ELR (cell line): ENCODE measurements around the gene BAHD1.

ENCODE experiments used
- DNase-seq: peaks from one replicate; pipeline ENCODE4 v3.0.0-alpha.2; 2015; ENCODE audit warnings: low read depth

BAHD1 gene

DNA sequence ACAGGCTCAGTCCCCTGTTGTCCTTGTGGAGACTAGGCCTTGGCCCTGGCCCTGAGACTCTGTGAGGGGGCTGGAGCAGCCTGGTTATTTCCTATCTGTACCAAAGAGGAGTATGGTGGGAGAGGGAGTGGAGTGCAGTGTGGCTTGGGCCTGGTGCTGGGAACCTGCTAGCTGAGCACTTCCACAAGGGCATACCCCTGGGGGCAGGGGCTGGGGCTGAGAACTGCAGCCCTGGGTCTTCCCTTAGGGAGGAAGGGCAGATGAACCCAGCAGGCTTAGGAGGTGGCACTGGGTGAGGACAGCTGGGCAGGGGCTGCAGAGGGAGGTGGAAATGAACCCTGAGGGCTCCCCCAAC lies 26.5 kb downstream of the BAHD1 start:
- no peak for DNase-seq

DNA sequence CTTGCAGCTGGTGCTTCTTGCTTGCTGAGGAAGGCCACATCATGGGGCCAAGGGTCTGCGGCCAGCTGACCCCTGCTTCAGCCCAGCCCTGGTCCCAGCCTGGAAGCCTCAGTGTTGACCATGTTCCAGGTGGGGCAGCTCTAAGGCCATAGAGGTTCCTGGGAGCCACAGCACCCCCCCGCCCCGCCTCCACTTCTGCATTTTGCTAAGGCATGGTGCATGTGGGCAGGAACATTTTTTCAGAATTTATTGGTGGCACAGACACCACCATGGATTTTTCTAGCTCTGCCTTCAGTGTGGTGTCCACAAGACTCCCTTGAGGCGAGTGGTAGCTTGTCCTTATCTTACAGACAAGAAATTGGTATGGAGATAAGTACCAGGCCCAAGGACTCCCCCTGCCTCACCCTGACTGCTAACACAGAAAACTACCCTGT lies 28.2 kb downstream of the BAHD1 start:
- no peak for DNase-seq

DNA sequence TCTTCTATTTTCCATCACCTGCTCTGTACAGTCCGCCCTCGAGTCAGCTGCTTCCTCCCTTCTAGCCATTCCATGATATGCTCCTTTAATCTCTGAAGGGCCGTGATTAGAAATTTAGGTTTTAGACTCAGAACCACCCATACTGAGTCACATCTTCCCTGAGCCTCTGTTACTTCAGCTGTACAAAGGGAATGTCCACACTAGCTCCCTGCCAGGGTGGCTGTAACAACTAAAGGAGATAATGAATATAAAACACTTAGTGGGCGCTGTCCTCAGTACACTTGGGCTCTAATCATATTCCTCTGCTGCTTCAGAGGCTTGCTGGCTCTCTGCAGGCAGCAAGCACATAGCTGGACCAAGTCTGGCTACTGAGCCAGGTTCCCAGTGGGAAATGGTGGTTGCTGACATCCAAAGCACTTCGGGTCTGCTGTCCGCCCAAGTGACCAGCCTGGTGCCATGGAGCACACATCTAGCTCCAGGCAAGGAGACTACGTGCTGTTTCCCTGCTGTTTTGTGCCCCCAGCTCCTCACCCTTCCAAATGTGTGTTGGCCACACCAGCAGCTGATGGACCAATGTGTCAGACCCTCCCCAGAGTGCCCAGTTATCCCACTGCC lies 29.1 kb downstream of the BAHD1 start:
- DNase-seq, result peak; percentile 4

DNA sequence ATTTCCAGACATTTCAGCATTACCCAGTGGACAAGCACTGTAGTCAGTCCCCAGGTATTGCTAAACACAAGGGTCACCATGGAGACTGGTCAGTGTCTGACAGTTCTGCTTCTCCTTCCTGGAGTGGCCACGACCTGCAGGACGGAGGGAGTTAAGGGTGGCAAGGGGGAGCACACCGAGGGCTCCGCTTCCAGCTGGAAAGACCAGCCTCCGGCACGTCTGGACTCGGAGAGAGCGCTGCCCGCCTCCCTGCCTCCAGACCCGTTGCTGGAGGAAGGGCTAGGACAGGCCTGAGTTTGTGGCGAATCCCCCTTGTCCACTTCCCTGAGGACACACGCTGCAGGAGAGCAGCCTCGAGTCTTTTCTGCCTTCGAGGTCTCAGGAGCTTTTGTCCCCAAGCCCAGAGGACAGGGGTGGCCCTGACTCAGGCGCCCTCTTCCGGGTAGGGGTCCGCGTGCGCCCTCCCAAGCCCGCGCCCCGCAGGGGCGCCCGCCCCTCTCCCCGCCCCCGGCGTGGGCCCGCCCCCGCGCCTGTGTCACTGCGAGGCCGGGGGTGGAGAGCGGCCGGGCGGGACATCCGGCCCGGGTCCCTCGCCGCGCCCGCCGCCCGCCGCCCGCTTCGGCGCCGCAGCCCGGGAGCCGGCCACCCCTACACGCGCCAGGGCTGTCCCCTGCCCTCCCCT lies 29.8 kb downstream of the BAHD1 start, which contains the start of gene CHST14:
CHST14 (plus strand) TSS at position 562 of the 682 bp plus-strand sequence. CDS start 230 bp downstream, outside the sequence.
- DNase-seq, result peak; percentile 59

DNA sequence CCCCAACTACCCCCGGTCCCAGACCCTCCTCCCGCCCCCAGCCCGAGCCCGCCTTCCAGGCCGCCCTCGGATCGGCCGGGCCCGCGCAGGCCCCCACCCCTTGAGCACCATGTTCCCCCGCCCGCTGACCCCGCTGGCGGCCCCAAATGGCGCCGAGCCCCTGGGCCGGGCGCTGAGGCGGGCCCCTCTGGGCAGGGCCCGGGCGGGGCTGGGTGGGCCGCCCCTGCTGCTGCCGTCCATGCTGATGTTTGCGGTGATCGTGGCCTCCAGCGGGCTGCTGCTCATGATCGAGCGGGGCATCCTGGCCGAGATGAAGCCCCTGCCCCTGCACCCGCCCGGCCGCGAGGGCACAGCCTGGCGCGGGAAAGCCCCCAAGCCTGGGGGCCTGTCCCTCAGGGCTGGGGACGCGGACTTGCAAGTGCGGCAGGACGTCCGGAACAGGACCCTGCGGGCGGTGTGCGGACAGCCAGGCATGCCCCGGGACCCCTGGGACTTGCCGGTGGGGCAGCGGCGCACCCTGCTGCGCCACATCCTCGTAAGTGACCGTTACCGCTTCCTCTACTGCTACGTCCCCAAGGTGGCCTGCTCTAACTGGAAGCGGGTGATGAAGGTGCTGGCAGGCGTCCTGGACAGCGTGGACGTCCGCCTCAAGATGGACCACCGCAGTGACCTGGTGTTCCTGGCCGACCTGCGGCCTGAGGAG lies 30.5 kb downstream of the BAHD1 start:
- DNase-seq, result peak; percentile 37

GRCh38 chr15:40471808-40472150 lies 31.0 kb downstream of the BAHD1 start:
- DNase-seq, result no peak

- no peak for DNase-seq
These were observed 31.5 kb downstream of the BAHD1 start for GRCh38 chr15:40472171-40472727.

DNA sequence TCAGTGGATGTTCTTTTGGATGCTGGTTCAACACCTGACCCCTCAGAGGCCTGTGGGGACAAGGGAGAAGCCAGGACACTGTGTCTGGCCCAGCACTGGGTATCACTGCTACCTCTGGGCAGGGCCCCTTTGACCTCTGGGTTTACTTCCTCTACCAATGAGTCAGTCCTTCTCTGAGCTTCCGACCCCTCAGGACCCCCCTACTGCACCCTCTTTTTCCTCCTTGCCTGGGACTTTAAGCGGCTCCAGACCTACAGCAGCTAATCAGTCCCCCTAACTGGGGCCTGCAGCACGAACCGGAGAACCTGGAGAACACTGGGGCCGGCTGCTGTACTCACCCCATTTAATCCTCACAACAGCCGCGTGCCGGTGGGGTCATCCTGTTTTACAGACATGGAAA lies 33.8 kb downstream of the BAHD1 start:
- no peak for DNase-seq

DNA sequence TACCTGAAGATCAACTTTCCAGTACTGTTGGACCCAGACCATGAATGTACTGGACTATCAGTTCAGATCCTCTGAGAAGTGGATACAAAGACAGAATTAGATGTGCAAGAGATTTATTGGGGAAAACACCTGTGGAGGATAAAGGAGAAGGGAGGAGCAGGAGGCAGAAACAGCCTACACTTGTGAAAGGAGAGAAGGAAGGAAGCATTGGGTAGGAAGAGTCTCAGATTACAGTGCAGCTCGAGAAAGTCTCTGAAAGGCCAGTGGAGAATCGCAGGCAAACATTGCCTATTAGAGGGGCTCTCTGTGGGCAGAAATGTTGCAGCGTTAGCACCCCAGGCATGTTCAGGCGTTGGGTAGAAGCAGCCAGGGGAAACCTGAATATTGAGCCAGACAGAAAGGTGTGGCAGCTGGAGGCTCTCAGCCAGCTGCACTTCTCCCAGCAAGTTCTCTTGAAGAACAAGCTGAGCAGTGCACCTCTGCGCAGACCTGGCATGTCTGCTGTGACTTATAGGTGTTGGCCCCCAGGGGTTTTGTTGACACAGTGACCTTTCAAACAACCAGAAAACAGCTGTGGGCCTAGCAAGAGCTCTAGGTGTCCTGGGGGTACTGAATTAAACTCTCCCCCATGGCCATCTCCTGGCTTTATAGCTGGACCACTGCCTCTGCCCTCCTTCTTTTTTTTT lies 37.0 kb downstream of the BAHD1 start:
- no peak for DNase-seq

- DNase-seq, result no peak
These were observed 38.3 kb downstream of the BAHD1 start for GRCh38 chr15:40479024-40479423.

GRCh38 chr15:40481341-40482074 lies 40.8 kb downstream of the BAHD1 start:
- DNase-seq, result no peak

DNA sequence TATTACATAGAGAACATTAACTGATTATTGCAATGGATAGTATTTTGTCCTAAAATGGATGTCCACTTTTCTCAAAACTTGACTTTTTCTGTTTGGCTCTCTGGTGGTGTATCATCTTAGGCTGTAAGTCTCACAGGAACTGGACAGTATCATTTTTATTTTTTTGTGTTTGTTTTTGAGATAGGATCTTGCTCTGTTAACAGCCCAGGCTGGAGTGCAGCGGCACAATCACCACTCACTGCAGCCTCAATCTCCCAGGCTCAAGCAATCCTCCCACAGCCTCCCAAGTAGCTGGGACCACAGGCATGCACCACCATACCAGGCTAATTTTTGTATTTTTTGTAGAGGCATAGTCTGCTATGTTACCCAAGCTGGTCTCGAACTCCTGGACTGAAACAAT lies 43.2 kb downstream of the BAHD1 start:
- no peak for DNase-seq

- DNase-seq, result no peak
These were observed 45.5 kb downstream of the BAHD1 start for GRCh38 chr15:40486066-40486770.

DNA sequence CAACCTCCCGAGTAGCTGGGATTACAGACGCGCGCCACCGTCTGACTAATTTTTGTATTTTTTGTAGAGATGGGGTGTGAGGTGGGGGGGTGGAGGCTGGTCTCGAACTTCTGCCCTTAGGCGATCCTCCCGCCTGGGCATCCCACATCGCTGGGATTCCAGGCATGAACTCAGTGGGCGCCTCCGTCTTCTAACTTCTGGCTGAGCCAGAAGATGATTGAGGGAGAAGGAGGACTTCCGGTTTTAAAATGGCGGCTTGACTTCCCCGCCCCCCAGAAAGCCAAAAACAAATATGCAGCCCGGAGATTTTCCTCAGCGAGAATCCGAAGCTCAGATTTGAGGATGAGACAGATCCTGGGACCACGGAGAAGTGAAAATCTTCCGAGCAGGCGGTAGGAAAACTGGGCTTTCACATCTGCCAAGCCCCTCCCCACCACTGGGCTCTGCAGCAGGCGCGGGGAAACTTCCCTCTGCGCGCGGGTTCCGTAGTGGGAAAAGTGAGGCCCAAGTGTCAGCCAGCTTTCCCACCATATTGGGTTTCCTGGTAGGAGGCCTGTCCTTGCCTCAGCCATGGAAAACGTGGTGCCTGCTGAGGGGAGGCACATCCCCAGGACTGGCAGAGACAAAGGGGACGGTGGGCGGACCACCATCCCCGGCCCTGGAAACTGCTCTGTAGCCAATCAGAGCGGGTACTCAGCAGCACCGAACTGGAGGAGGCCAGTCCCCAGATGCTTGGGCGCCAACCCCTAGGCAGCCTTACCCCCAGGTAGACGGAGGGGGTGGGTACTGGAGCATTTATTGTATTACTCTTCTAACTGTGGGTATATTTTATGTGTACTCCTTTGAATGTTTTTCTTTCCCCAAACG lies 47.3 kb downstream of the BAHD1 start:
- DNase-seq, result no peak

GRCh38 chr15:40489274-40490175 lies 48.8 kb downstream of the BAHD1 start:
- no peak for DNase-seq

- DNase-seq, result peak; percentile 75
These were observed 52.5 kb downstream of the BAHD1 start for GRCh38 chr15:40493089-40493840.

DNA sequence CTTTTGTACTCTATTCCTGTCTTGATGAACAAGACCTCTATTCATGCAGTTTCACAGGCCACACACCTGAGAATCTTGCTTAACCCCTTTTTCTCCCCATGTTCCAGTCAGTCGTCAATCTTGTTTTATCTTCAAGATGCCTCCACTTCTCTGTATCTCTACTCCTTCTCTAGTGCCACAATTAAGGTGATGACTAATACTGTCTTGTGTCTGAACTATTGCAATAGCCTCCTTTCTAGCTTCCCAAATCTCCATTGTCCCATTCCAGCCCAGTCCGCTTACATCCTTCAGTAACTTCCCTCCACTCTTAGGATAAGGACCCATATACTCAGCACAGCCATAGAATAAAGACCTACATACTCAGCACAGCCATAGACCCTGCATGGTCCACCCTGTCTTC lies 54.8 kb downstream of the BAHD1 start:
- no peak for DNase-seq

GRCh38 chr15:40498418-40498817 lies 57.7 kb downstream of the BAHD1 start:
- DNase-seq, result peak; percentile 80
